ENCODE results near the gene OTOG. TPM values are rescaled to one million over a fixed set of nuclear protein-coding genes. Genes with fewer than 3 reads are reported as not detected.
A peak's percentile ranks its signal among the peaks of the same experiment; 100 is the strongest.

OTOG gene
- total RNA-seq, 1 donor: not detected

DNA sequence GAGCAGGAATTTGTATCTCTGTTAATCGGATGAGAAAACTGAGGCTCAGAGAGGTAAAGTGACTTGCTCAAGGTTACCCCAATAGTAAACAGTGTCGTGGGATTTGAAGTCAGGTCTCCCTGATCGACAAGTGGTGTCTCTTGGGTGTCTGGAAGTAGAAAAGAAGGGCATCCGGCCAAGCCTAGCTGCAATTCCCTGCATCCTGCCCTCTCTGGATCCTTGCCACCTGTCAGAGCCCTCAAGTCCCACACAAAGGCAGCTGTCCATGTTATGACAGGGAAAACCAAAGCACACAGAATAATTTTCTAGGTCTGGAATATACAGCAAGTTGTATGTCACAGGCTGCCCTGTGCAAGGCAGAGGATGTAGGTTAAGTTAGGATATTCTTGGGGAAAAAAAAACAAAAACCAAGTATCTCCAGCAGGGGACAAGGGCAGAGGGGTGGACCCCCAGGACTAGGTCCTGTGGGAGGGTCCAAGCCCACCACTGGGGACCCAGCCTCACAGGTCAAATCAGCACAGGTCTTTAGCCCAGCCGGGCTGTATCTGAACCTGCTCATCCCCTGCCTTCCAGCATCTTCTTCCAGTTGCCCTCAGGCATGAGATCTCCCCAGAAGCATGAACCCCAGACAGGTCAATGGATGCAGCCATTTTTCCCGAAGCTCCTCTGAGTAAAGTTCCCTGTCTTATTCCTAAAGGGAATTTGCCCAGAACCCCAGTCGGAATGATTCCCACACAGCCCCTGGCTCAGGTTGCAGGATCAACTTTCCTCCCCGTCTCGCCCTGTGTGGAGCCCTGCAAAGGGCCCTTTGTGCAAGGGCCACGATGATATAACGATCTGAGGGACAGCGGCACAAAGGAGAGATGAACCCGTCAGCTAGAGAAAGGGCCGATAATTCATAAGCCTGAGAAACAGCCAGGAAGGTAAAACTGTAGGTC, 17.9 kb upstream of the OTOG start:
- DNase-seq (ENCODE audit: low read depth): no peak
- no peak overlapping the region for H3K4me3 ChIP-seq (ENCODE audit: low read depth, low read length)
- TF ChIP-seq, protein P1, sequence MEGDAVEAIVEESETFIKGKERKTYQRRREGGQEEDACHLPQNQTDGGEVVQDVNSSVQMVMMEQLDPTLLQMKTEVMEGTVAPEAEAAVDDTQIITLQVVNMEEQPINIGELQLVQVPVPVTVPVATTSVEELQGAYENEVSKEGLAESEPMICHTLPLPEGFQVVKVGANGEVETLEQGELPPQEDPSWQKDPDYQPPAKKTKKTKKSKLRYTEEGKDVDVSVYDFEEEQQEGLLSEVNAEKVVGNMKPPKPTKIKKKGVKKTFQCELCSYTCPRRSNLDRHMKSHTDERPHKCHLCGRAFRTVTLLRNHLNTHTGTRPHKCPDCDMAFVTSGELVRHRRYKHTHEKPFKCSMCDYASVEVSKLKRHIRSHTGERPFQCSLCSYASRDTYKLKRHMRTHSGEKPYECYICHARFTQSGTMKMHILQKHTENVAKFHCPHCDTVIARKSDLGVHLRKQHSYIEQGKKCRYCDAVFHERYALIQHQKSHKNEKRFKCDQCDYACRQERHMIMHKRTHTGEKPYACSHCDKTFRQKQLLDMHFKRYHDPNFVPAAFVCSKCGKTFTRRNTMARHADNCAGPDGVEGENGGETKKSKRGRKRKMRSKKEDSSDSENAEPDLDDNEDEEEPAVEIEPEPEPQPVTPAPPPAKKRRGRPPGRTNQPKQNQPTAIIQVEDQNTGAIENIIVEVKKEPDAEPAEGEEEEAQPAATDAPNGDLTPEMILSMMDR (IDR thresholded peaks at IDR 0.05; ENCODE audit: insufficient read depth, low read length): no peak

DNA sequence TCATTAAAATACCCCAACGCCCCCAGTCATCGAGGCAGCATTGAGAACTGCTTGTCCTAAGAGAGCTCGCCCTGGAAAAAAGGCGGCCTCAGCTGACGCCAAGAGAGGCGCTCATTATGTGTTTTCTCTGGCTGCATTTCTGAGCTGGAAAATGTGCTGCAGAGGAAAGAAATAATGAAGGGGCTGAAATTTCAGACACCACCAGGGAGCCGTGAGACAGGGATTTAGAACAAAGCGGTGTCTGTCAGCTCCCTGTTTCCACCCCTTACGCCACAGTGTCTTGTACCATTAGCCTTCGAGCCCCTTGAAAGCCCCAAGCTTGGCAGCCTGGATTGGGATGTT, 17.2 kb upstream of the OTOG start:
- no peak for DNase-seq (ENCODE audit: low read depth)
- no peak overlapping the region for H3K4me3 ChIP-seq (ENCODE audit: low read depth, low read length)
- TF ChIP-seq, protein P1 (IDR thresholded peaks at IDR 0.05; ENCODE audit: insufficient read depth, low read length): no peak

DNA sequence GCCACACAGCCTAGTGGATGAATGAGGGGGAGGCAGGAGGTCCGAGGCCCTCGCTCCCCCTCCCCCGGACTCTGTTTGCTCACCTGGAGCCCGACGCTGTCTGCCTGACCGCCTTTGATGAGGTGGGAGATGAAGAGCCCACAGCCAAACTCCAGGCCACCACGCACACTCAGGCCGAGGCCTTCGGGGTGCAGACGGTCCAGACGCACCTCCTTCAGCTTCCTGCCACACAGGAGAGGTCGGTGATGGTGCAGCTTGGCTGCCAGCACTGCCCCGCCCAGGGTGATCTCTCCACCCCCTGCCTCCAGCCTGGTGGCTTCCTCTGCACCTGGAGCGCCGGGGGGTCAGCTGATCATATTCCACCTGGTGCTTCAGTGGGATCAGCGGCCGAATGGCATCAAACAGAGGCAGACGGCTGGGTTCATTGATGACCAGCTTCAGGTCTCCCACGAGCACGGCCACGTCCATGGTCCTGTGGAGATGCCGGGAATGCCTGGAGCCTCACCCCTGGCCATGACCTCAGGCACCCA, 15.9 kb upstream of the OTOG start:
- DNase-seq (ENCODE audit: low read depth): no peak
- TF ChIP-seq, protein P1 (IDR thresholded peaks at IDR 0.05; ENCODE audit: insufficient read depth, low read length): no peak

DNA sequence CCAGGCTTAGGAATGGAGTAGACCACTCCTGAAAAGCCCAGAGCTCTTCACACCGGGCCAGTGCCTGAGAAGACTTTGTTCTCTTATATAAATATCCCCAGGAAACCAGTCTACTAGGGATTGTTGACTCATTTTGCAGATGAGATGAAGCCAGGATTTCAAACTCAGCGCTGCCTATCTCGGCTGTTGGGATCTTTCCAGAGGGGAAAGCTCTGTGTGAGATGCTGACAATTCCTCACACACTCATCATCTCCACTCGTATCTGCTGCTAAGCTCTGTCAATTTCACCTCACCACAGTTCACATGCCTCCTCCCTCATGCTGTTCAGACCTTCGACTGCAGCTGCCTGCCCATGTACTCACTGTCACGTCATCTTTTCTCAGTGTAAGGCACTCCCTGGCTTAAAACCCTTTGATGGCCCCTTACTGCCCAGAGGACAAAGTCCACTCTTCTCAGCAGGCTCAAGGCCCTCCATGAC, 15.4 kb upstream of the OTOG start:
- H3K4me3 ChIP-seq (ENCODE audit: low read depth, low read length): no peak overlapping the region
- TF ChIP-seq, protein P1 (IDR thresholded peaks at IDR 0.05; ENCODE audit: insufficient read depth, low read length): no peak
- DNase-seq (ENCODE audit: low read depth): peak; percentile 50

More for the DNA sequence above, 15.9 kb upstream of the OTOG start:
- H3K4me3 ChIP-seq (ENCODE audit: low read depth, low read length): no peak overlapping the region

DNA sequence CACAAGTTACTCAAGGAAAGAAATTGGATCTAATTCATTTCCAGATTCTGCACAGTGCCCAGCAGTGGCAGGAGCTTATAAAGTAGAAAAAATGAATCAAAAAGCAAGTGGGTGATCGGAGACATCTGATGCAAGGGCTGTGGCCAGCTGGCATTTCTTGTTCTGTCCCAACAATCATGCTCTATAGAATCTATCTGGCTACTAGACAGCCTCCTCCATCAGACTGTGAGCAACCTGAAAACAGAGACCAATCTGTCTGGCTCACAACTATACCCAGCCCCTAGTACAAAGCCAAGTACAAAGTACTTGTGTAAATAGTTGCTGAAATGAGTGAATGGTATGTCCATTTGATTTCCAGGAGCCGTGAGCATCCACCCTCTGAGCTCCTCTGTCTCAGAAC, 14.3 kb upstream of the OTOG start:
- TF ChIP-seq, protein P1 (IDR thresholded peaks at IDR 0.05; ENCODE audit: insufficient read depth, low read length): no peak
- no peak overlapping the region for H3K4me3 ChIP-seq (ENCODE audit: low read depth, low read length)
- DNase-seq (ENCODE audit: low read depth): no peak

DNA sequence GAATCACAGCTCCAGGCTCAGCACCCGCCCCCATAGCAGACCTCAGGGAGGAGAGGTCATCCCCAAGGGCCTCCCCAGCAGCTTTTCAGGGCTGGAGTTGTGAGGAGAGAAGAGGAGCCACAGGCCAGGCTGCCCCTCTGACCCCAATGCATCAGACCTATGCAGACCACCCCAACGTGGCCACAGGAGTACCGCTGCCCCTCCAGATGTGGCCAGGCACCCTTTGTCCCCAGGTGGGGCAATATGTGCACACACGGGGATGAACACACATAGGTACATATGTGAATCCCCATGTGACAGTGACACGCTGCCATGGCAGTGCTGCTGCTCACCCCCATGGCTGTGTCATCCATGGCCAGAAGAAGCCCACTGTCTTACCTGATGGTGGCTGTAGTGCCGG, 13.7 kb upstream of the OTOG start:
- H3K4me3 ChIP-seq (ENCODE audit: low read depth, low read length): no peak overlapping the region
- DNase-seq (ENCODE audit: low read depth): no peak
- TF ChIP-seq, protein P1 (IDR thresholded peaks at IDR 0.05; ENCODE audit: insufficient read depth, low read length): no peak
